HepG2 (cell line): ENCODE results near the gene ENO3. TPM values are rescaled to one million over a fixed set of nuclear protein-coding genes. Genes with fewer than 3 reads are reported as not detected.
A peak's percentile ranks its signal among the peaks of the same experiment; 100 is the strongest.

Source experiments
- CCDC6 ChIP-seq: sonication (generic); formaldehyde crosslinking; IDR thresholded peaks from 2 replicates; pipeline ENCODE4 v1.8.1; 2022; ENCODE audit warnings: mild to moderate bottlenecking, missing genetic modification reagents, moderate library complexity
- CEBPB ChIP-seq: IDR thresholded peaks from 2 replicates; pipeline ENCODE4 v1.6.1; 2011; ENCODE audit warnings: low read depth, low read length, improper control_type of control experiment, borderline replicate concordance
- ELF1 ChIP-seq: sonication (generic); formaldehyde crosslinking; IDR thresholded peaks from 2 replicates; pipeline ENCODE4 v1.4.0; 2020; ENCODE audit warnings: missing genetic modification reagents
- MEF2D ChIP-seq: sonication (generic); formaldehyde crosslinking; IDR thresholded peaks from 2 replicates; pipeline ENCODE4 v1.5.1; 2020; ENCODE audit warnings: mild to moderate bottlenecking, missing genetic modification reagents
- MIER2 ChIP-seq: IDR thresholded peaks from 2 replicates; pipeline ENCODE4 v1.6.1; 2016; ENCODE audit warnings: missing biosample characterization, missing genetic modification reagents
- NCOA1 ChIP-seq: sonication (generic); formaldehyde crosslinking; IDR thresholded peaks from 2 replicates; pipeline ENCODE4 v1.9.0; 2021; ENCODE audit warnings: missing genetic modification reagents
- REPIN1 ChIP-seq: sonication (generic); formaldehyde crosslinking; IDR thresholded peaks from 2 replicates; pipeline ENCODE4 v1.8.0; 2022; ENCODE audit warnings: missing genetic modification reagents, low read depth, mild to moderate bottlenecking, borderline replicate concordance
- SKI ChIP-seq: fragments of 450-650 bp; IDR thresholded peaks from one replicate; pipeline ENCODE4 v1.6.1; 2018; ENCODE audit warnings: mild to moderate bottlenecking; ENCODE audit not compliant: partially characterized antibody
- TBX2 ChIP-seq: sonication (generic); formaldehyde crosslinking; IDR thresholded peaks from 2 replicates; pipeline ENCODE4 v1.5.0; 2020; ENCODE audit warnings: missing genetic modification reagents, mild to moderate bottlenecking, borderline replicate concordance
- YEATS4 ChIP-seq: sonication (generic); formaldehyde crosslinking; IDR thresholded peaks from 2 replicates; pipeline ENCODE4 v1.4.0; 2020; ENCODE audit warnings: missing genetic modification reagents, borderline replicate concordance
- ZBTB7B ChIP-seq: sonication (generic); formaldehyde crosslinking; IDR thresholded peaks from 2 replicates; pipeline ENCODE4 v1.4.0; 2020; ENCODE audit warnings: missing genetic modification reagents
- ZNF121 ChIP-seq: sonication (generic); formaldehyde crosslinking; IDR thresholded peaks from 2 replicates; pipeline ENCODE4 v1.5.0; 2020; ENCODE audit warnings: mild to moderate bottlenecking, missing genetic modification reagents
- ZNF207 ChIP-seq: fragments of 450-650 bp; IDR thresholded peaks from 2 replicates; pipeline ENCODE4 v1.6.1; 2016; ENCODE audit warnings: antibody characterized with exemption, borderline replicate concordance
- ZNF260 ChIP-seq: sonication (generic); formaldehyde crosslinking; IDR thresholded peaks from 2 replicates; pipeline ENCODE4 v1.4.0; 2020; ENCODE audit warnings: missing genetic modification reagents, low read depth, mild to moderate bottlenecking, borderline replicate concordance
- ZNF3 ChIP-seq: IDR thresholded peaks from 2 replicates; pipeline ENCODE4 v1.7.0; 2017; ENCODE audit warnings: inconsistent platforms
- ZNF605 ChIP-seq: sonication (generic); formaldehyde crosslinking; IDR thresholded peaks from 2 replicates; pipeline ENCODE4 v1.8.0; 2022; ENCODE audit warnings: mild to moderate bottlenecking, missing genetic modification reagents
- ZNF713 ChIP-seq: sonication (generic); formaldehyde crosslinking; IDR thresholded peaks from 2 replicates; pipeline ENCODE4 v1.4.0; 2020; ENCODE audit warnings: mild to moderate bottlenecking, missing genetic modification reagents
- ZNF766 ChIP-seq: sonication (generic); formaldehyde crosslinking; IDR thresholded peaks from 2 replicates; pipeline ENCODE4 v1.5.0; 2020; ENCODE audit warnings: missing genetic modification reagents, borderline replicate concordance
- ZNF839 ChIP-seq: sonication (generic); formaldehyde crosslinking; IDR thresholded peaks from 2 replicates; pipeline ENCODE4 v1.4.0; 2020; ENCODE audit warnings: missing genetic modification reagents, mild to moderate bottlenecking, borderline replicate concordance
- polyA plus RNA-seq, 8 experiments: library from polyadenylated mRNA; depleted of rRNA in 3 of 8; stranded (reverse) in 7 of 8; unstranded in 1 of 8; fragments of >200 nt; fragmentation: Illumina TruSeq in 4 of 8; extraction: Trizol in 4 of 8; gene quantifications; 2 replicates each; pipeline versions ENCODE4 v1.2.1 to v1.2.3, GENCODE V29; 2011 to 2016; ENCODE audit warnings: low read depth in 4 of 8, missing spikeins in 1 of 8, mixed read lengths in 1 of 8; ENCODE audit not compliant: insufficient read depth in 1 of 8
- total RNA-seq, 5 experiments: library from RNA; depleted of rRNA; stranded (reverse); fragments of >200 nt; fragmentation: Illumina TruSeq; extraction: Trizol; gene quantifications; 2 replicates each; pipeline ENCODE4 v1.2.3, GENCODE V29; 2016; ENCODE audit warnings: low read depth in 1 of 5
- TF ChIP-seq, protein P1 (sequence below): sonication (generic); formaldehyde crosslinking; IDR thresholded peaks from 2 replicates; pipeline ENCODE4 v1.4.0; 2020; ENCODE audit warnings: missing genetic modification reagents
- TF ChIP-seq, protein P2 (sequence below): sonication (generic); formaldehyde crosslinking; IDR thresholded peaks from 2 replicates; pipeline ENCODE4 v1.4.0; 2020; ENCODE audit warnings: missing genetic modification reagents
- TF ChIP-seq, protein P3 (sequence below): sonication (generic); formaldehyde crosslinking; IDR thresholded peaks from 2 replicates; pipeline ENCODE4 v1.5.0; 2020; ENCODE audit warnings: mild to moderate bottlenecking, missing genetic modification reagents
- TF ChIP-seq, protein P4 (sequence below): sonication (generic); formaldehyde crosslinking; IDR thresholded peaks from 2 replicates; pipeline ENCODE4 v1.5.0; 2020; ENCODE audit warnings: mild to moderate bottlenecking, missing genetic modification reagents

The ENO3 gene
- total and polyA plus RNA-seq, 2 of the 13 experiments (the other 11 are each of a cell fraction or from before 2014, with no cell fraction given) = 59.8 to 69.8 TPM

DNA sequence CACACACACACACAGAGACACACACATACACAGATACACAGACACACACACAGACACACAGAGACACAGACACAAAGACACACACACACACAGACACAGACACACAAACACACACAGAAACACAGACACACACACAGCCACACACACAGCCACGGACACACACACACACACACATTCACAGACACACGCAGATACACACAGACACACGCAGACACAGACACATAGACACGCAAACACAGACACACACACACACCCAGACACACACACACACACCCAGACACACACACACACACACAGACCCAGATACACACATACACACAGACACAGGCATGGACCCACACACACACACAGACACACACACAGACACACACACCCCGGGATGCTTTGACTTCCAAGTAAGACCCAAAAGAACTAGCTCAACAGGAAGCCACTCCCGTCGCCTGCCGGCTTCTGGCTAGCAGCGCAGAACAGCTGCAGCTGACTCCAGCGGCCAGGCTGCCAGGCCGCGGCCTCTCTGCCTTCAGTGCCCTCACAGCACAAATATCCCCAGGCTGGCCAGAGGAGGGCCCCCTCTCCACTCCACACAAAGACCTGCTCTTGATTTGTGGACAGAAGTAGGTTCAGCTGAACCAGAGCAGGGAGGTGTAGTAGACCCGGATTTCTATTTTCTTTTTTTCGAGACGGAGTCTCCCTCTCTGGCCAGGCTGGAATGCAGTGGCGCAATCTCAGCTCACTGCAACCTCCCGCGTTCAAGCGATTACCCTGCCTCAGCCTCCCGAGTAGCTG, 42.0 kb upstream of the ENO3 start (continued):
- TF ChIP-seq ZNF839 (0 out of 2 replicates have a peak, but pooled peaks have one; percentile 26), REPIN1 (CRISPR knock-in tag) (0 out of 2 replicates have a peak, but pooled peaks have one; percentile 7), ZNF766 (0 out of 2 replicates have a peak, but pooled peaks have one; percentile 28), ELF1 (CRISPR knock-in tag) (peak; percentile 33; the same call in 1 of the 2 replicates), NCOA1 (peak; percentile 76; the same call in 1 of the 2 replicates), CCDC6 (CRISPR knock-in tag) (0 out of 2 replicates have a peak, but pooled peaks have one; percentile 39), TBX2 (CRISPR knock-in tag) (0 out of 2 replicates have a peak, but pooled peaks have one; percentile 9), SKI (peak; percentile 12), MIER2 (CRISPR knock-in tag) (0 out of 2 replicates have a peak, but pooled peaks have one; percentile 16), YEATS4 (CRISPR knock-in tag) (0 out of 2 replicates have a peak, but pooled peaks have one; percentile 25), ZNF3 (CRISPR knock-in tag) (peak; percentile 82), ZBTB7B (CRISPR knock-in tag) (no peak), CEBPB (peak; percentile 67; the same call in 1 of the 2 replicates), ZNF121 (CRISPR knock-in tag) (peak; percentile 70), MEF2D (CRISPR knock-in tag) (0 out of 2 replicates have a peak, but pooled peaks have one; percentile 15), ZNF713 (CRISPR knock-in tag) (0 out of 2 replicates have a peak, but pooled peaks have one; percentile 25), ZNF207 (peak; percentile 85; the same call in 1 of the 2 replicates), ZNF260 (no peak), ZNF605 (CRISPR knock-in tag) (0 out of 2 replicates have a peak, but pooled peaks have one; percentile 30)
- TF ChIP-seq, protein P1, sequence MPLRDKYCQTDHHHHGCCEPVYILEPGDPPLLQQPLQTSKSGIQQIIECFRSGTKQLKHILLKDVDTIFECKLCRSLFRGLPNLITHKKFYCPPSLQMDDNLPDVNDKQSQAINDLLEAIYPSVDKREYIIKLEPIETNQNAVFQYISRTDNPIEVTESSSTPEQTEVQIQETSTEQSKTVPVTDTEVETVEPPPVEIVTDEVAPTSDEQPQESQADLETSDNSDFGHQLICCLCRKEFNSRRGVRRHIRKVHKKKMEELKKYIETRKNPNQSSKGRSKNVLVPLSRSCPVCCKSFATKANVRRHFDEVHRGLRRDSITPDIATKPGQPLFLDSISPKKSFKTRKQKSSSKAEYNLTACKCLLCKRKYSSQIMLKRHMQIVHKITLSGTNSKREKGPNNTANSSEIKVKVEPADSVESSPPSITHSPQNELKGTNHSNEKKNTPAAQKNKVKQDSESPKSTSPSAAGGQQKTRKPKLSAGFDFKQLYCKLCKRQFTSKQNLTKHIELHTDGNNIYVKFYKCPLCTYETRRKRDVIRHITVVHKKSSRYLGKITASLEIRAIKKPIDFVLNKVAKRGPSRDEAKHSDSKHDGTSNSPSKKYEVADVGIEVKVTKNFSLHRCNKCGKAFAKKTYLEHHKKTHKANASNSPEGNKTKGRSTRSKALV = 0 out of 2 replicates have a peak, but pooled peaks have one; percentile 12
- TF ChIP-seq, protein P2, sequence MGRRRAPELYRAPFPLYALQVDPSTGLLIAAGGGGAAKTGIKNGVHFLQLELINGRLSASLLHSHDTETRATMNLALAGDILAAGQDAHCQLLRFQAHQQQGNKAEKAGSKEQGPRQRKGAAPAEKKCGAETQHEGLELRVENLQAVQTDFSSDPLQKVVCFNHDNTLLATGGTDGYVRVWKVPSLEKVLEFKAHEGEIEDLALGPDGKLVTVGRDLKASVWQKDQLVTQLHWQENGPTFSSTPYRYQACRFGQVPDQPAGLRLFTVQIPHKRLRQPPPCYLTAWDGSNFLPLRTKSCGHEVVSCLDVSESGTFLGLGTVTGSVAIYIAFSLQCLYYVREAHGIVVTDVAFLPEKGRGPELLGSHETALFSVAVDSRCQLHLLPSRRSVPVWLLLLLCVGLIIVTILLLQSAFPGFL (CRISPR knock-in tag) = no peak
- TF ChIP-seq, protein P3, sequence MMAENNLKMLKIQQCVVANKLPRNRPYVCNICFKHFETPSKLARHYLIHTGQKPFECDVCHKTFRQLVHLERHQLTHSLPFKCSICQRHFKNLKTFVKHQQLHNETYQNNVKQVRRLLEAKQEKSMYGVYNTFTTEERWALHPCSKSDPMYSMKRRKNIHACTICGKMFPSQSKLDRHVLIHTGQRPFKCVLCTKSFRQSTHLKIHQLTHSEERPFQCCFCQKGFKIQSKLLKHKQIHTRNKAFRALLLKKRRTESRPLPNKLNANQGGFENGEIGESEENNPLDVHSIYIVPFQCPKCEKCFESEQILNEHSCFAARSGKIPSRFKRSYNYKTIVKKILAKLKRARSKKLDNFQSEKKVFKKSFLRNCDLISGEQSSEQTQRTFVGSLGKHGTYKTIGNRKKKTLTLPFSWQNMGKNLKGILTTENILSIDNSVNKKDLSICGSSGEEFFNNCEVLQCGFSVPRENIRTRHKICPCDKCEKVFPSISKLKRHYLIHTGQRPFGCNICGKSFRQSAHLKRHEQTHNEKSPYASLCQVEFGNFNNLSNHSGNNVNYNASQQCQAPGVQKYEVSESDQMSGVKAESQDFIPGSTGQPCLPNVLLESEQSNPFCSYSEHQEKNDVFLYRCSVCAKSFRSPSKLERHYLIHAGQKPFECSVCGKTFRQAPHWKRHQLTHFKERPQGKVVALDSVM (CRISPR knock-in tag) = peak; percentile 71
- TF ChIP-seq, protein P4, sequence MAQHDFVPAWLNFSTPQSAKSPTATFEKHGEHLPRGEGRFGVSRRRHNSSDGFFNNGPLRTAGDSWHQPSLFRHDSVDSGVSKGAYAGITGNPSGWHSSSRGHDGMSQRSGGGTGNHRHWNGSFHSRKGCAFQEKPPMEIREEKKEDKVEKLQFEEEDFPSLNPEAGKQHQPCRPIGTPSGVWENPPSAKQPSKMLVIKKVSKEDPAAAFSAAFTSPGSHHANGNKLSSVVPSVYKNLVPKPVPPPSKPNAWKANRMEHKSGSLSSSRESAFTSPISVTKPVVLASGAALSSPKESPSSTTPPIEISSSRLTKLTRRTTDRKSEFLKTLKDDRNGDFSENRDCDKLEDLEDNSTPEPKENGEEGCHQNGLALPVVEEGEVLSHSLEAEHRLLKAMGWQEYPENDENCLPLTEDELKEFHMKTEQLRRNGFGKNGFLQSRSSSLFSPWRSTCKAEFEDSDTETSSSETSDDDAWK (CRISPR knock-in tag) = no peak
